COLO829 (cell line): ENCODE data around the gene ADI1.
"Not testable (repeated sequence)": the region's sequence is repeated elsewhere in the genome, so short reads cannot be mapped to it uniquely, and the experiment has no call there.

Source experiments
- DNase-seq: peaks from one replicate; pipeline ENCODE4 v3.0.0; 2012; ENCODE audit warnings: low spot score

ADI1 gene

GRCh38 chr2:3462493-3463104 lies 56.7 kb downstream of the ADI1 start:
- DNase-seq = no peak

GRCh38 chr2:3461801-3462492 lies 57.4 kb downstream of the ADI1 start:
- DNase-seq = peak; percentile 58

- no peak for DNase-seq
Measured at GRCh38 chr2:3460831-3461800, 58.2 kb downstream of the ADI1 start.

- no peak for DNase-seq
Measured at GRCh38 chr2:3460156-3460555, 59.2 kb downstream of the ADI1 start.

GRCh38 chr2:3459185-3460015 lies 59.9 kb downstream of the ADI1 start:
- no peak for DNase-seq

- DNase-seq = no peak
Measured at GRCh38 chr2:3458396-3459184, 60.7 kb downstream of the ADI1 start.

GRCh38 chr2:3457524-3458395 lies 61.6 kb downstream of the ADI1 start:
- no peak for DNase-seq

- DNase-seq = no peak
Measured at GRCh38 chr2:3456125-3456524, 63.2 kb downstream of the ADI1 start.

- no peak for DNase-seq
Measured at GRCh38 chr2:3454802-3455201, 64.5 kb downstream of the ADI1 start.

- DNase-seq = not testable (repeated sequence)
Measured at GRCh38 chr2:3454005-3454404, 65.3 kb downstream of the ADI1 start.

- DNase-seq = no peak
Measured at GRCh38 chr2:3453190-3453999, 65.9 kb downstream of the ADI1 start.

- DNase-seq = no peak
Measured at GRCh38 chr2:3451926-3452671, 67.2 kb downstream of the ADI1 start.

GRCh38 chr2:3451169-3451568 lies 68.2 kb downstream of the ADI1 start:
- DNase-seq = no peak

- no peak for DNase-seq
Measured at GRCh38 chr2:3450385-3451010, 68.8 kb downstream of the ADI1 start.

GRCh38 chr2:3449936-3450335 lies 69.4 kb downstream of the ADI1 start:
- no peak for DNase-seq

- DNase-seq = no peak
Measured at GRCh38 chr2:3449086-3449485, 70.2 kb downstream of the ADI1 start.

- DNase-seq = not testable (repeated sequence)
Measured at GRCh38 chr2:3448441-3448911, 70.9 kb downstream of the ADI1 start.

GRCh38 chr2:3447789-3448317 lies 71.5 kb downstream of the ADI1 start:
- no peak for DNase-seq
